Lower leg skin (tissue), 4 donors: ENCODE data around the gene C1orf167. TPM values are rescaled to one million over a fixed set of nuclear protein-coding genes. Genes with fewer than 3 reads are reported as not detected.

Experiments used
- DNase-seq, 2 donors: peaks; one replicate each; pipeline ENCODE4 v3.0.0-alpha.2; 2019; ENCODE audit warnings: low spot score in 2 of 2
- H3K4me3 ChIP-seq: fragments of 200-600 bp; sonication (generic); 2 replicates; pipeline ENCODE4 v1.5.1; 2017; ENCODE audit warnings: mild to moderate bottlenecking, low read depth; ENCODE audit not compliant: poor library complexity, severe bottlenecking
- POLR2A ChIP-seq, 2 donors: fragments of 450-650 bp; IDR thresholded peaks; one replicate each; pipeline ENCODE4 v1.6.1; 2016 to 2017; ENCODE audit warnings: antibody characterized with exemption in 2 of 2, mild to moderate bottlenecking in 1 of 2, moderate library complexity in 1 of 2
- WGBS, 2 donors: methylation state at CpG; one replicate each; pipeline ENCODE4 v1.1.5; 2018; 5-methylcytosine and 5-hydroxymethylcytosine counted together
- intact Hi-C: fragments of 100-400 bp; cut with DNase I; formaldehyde crosslinking; loops from one replicate; pipeline ENCODE4 v1.15.0; 2023; ENCODE audit warnings: low total_unique reads
- total RNA-seq, 4 donors: library from RNA; depleted of rRNA; stranded (reverse); fragments of >200 nt; gene quantifications; one replicate each; pipeline ENCODE4 v1.1.0, GENCODE V29; 2016
- TF ChIP-seq, protein P1 (sequence below), 3 donors: fragments of 450-650 bp; IDR thresholded peaks; one replicate each; pipeline ENCODE4 v1.5.1; 2016; ENCODE audit warnings: antibody characterized with exemption in 3 of 3, mild to moderate bottlenecking in 3 of 3, moderate library complexity in 2 of 3

C1orf167 gene
- total RNA-seq, 4 donors from 2014 or later, result 1.6 to 2.8 TPM; not detected in 2

GRCh38 chr1:11731691-11732283 lies 30.2 kb upstream of the C1orf167 start:
- intact Hi-C loops, result no loop called here
- WGBS, 2 donors, result 10 to 15% methylated on average over 16 of the region's 17 CpGs

DNA sequence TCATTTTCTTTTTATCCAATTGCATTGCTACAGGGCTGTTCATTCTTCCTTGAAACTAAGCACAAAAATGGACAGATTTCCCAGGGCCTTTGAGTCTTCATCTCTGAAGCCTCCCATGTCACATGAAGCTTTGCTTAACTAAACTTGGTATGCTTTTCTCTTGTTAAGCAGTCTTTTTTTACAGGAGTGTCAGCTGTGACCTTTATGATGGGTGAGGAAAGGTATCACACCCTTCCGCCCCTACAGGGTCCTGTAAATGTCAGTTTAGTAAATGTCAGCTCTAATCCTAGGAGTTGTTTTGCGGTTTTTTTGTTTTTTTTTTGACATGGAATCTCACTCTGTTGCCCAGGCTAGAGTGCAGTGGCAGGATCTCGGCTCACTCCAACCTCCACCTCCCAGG lies 28.7 kb upstream of the C1orf167 start:
- DNase-seq, result no peak
- intact Hi-C loops, result no loop called here
- 89 to 99% methylated on average over 3 of the region's 3 CpGs for WGBS, 2 donors
- TF ChIP-seq, protein P1, sequence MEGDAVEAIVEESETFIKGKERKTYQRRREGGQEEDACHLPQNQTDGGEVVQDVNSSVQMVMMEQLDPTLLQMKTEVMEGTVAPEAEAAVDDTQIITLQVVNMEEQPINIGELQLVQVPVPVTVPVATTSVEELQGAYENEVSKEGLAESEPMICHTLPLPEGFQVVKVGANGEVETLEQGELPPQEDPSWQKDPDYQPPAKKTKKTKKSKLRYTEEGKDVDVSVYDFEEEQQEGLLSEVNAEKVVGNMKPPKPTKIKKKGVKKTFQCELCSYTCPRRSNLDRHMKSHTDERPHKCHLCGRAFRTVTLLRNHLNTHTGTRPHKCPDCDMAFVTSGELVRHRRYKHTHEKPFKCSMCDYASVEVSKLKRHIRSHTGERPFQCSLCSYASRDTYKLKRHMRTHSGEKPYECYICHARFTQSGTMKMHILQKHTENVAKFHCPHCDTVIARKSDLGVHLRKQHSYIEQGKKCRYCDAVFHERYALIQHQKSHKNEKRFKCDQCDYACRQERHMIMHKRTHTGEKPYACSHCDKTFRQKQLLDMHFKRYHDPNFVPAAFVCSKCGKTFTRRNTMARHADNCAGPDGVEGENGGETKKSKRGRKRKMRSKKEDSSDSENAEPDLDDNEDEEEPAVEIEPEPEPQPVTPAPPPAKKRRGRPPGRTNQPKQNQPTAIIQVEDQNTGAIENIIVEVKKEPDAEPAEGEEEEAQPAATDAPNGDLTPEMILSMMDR (IDR thresholded peaks at IDR 0.05), result no peak
- H3K4me3 ChIP-seq, result no peak overlapping the region

More at GRCh38 chr1:11731691-11732283, 30.2 kb upstream of the C1orf167 start:
- peak; percentile 66 to 91 for DNase-seq
- no peak overlapping the region for H3K4me3 ChIP-seq
- no peak for TF ChIP-seq POLR2A (IDR thresholded peaks at IDR 0.05)
- TF ChIP-seq, protein P1 (IDR thresholded peaks at IDR 0.05), result no peak

DNA sequence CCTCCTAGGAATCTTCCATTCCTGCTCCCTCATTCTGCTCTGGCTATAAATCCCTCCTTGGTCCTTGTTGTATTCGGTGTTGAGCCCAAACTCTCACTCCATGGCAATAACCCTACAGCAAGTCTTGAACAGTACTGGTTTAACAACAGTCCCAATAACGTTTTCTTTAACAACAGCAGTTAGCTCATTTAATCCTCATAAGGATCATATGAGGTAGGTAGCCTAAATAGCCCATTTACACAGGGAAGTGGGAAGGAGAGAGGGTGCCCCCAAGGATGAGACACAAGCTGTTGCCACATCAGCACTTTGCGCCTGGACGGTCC lies 26.5 kb upstream of the C1orf167 start:
- intact Hi-C loops, result no loop called here
- WGBS, 2 donors, result 15 to 21% methylated on average over 4 of the region's 4 CpGs
- DNase-seq, result no peak
- TF ChIP-seq, protein P1 (IDR thresholded peaks at IDR 0.05), result no peak
- TF ChIP-seq POLR2A (IDR thresholded peaks at IDR 0.05), result no peak
- H3K4me3 ChIP-seq, result no peak overlapping the region

DNA sequence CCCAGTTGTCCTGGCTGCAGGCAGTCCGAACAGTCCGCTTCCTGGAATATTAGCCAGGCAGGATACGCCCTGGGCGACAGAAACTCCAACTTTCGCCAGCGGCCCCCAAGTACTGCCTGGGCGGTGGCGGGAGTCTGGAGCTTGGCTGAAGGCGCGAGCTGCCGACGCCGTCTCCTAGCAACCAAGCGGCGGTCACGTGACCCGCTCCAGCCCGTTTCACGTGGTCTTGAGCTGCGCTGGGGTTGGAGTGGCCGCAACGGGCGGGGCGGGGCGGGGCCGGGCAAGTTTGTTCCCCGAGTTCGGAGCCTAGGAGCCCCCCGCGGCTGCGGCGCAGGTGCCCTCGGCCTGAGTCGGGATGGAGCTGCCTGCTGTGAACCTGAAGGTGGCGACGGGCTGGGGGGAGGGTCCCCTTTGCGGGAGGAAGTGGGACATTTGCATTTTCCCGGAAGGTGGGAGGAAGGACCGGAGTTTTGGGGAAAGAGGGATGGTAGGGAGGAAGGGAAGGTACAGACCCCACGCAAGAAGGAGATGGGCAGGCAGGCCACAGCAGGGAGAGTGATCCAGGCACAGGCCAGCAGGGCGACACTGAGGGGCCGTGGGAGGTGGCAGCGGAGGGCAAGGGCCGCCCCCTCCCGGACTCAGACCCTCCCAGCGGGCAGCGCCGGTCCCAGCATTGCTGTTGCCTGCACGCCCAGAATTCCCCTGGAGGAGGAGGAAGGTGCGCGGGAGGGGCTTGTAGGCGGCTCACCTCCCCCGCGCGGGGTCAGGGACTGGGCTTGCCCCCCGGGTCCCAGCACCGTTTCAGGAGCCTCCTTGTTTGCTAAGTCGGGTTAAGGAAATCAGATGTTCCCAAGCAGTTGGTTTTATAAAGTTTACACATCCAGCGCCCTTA lies 25.9 kb upstream of the C1orf167 start, which contains the start of gene AGTRAP:
Gene AGTRAP (plus strand): TSS at position 283 of the 892 bp plus-strand sequence. CDS start 73 bp downstream, at position 356.
- no peak for TF ChIP-seq POLR2A (IDR thresholded peaks at IDR 0.05)
- TF ChIP-seq, protein P1 (IDR thresholded peaks at IDR 0.05), result no peak
- WGBS, 2 donors, result 0 to 1% methylated on average over 49 to 51 of the region's 59 CpGs
- intact Hi-C loops, result no loop called here
- DNase-seq, result peak; percentile 96 to 100
- peak within 1 kb of the TSS; percentile 79 for H3K4me3 ChIP-seq

DNA sequence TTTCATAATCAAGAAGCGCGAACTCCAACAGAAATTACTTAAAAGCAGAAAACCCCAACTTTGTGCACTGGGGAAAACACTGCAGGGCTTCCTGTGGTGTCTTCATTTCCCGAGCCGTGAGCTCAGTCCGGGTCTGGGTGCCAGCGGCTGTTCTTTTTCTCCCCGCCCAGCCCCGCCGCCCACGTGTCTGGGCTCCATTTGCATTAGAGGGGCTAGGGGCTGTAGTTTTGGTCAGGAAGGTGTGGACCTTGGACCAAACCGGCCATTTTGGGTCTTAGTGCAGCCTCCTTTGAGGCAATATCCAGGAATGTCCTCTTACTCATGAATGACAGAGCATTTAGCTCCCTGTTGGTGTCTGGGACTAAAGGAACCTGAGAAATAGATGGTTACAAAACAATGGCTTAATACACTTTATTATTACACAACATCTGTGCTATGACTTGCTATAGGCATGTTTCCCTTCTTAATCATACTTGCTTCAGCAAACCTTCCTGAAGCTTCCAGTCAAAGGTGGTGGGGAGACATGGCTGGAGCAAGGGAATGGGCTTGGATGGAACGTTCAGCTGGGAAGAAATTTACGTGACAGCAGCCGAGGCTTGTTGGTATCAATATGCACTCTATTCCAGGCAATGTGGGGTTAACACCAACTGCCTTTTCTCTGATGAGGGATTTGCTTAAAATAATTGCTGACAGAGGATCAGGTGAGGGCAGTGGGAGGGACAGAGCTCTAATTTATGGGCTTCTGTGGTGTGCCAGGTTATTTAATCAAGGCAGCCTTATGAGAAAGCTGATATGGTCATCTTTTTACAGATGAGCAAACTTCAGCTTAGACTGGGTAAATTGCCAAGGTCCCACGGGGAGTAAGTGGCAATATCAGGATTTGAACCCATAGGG lies 25.0 kb upstream of the C1orf167 start:
- TF ChIP-seq, protein P1 (IDR thresholded peaks at IDR 0.05), result no peak
- TF ChIP-seq POLR2A (IDR thresholded peaks at IDR 0.05), result no peak
- intact Hi-C loops, result no loop called here
- 11% methylated on average over 12 to 15 of the region's 15 CpGs for WGBS, 2 donors
- peak; percentile 50 to 93 for DNase-seq
- peak overlapping the region; percentile 79 for H3K4me3 ChIP-seq
